Liver (tissue), 9 donors: ENCODE results near the gene LAMA5. TPM values are rescaled to one million over a fixed set of nuclear protein-coding genes. Genes with fewer than 3 reads are reported as not detected.

ENCODE experiments used
- DNase-seq: peaks from one replicate; pipeline ENCODE4 v3.0.0-alpha.2; 2017; ENCODE audit warnings: low spot score
- H3K27ac ChIP-seq, 2 donors: one replicate each; pipeline ENCODE4 v1.7.0; 2013; ENCODE audit warnings: inconsistent platforms in 2 of 2, low read length in 2 of 2, control low read depth in 1 of 2, low read depth in 1 of 2, mild to moderate bottlenecking in 1 of 2
- H3K27me3 ChIP-seq, 4 donors: one replicate each; pipeline versions ENCODE4 v1.6.1 to v1.7.0; 2013; ENCODE audit warnings: low read length in 3 of 4, inconsistent platforms in 1 of 4, mild to moderate bottlenecking in 1 of 4, moderate library complexity in 1 of 4; ENCODE audit not compliant: control insufficient read depth in 4 of 4, insufficient read depth in 4 of 4
- H3K36me3 ChIP-seq, 4 donors: one replicate each; pipeline versions ENCODE4 v1.6.1 to v1.7.0; 2013; ENCODE audit warnings: low read length in 3 of 4, mild to moderate bottlenecking in 3 of 4, low read depth in 1 of 4, moderate library complexity in 1 of 4; ENCODE audit not compliant: control insufficient read depth in 4 of 4, insufficient read depth in 3 of 4
- H3K4me1 ChIP-seq, 4 donors: one replicate each; pipeline versions ENCODE4 v1.6.1 to v1.7.0; 2013; ENCODE audit warnings: low read length in 3 of 4, mild to moderate bottlenecking in 3 of 4, moderate library complexity in 1 of 4; ENCODE audit not compliant: control insufficient read depth in 4 of 4, insufficient read depth in 4 of 4
- H3K4me3 ChIP-seq, 3 donors: one replicate each; pipeline versions ENCODE4 v1.6.1 to v1.7.0; 2013; ENCODE audit warnings: low read length in 3 of 3, control low read depth in 1 of 3, low read depth in 1 of 3, mild to moderate bottlenecking in 1 of 3
- H3K9ac ChIP-seq, 2 donors: one replicate each; pipeline ENCODE4 v1.7.0; 2013; ENCODE audit warnings: low read length in 2 of 2, mild to moderate bottlenecking in 2 of 2, moderate library complexity in 2 of 2, control low read depth in 1 of 2, low read depth in 1 of 2
- H3K9me3 ChIP-seq, 4 donors: one replicate each; pipeline versions ENCODE4 v1.6.1 to v1.7.0; 2013; ENCODE audit warnings: low read length in 3 of 4; ENCODE audit not compliant: control insufficient read depth in 4 of 4
- EGR1 ChIP-seq, 2 donors: IDR thresholded peaks; 2 replicates each; pipeline ENCODE4 v1.6.1; 2016 to 2018; ENCODE audit warnings: antibody characterized with exemption in 2 of 2, low read depth in 2 of 2
- FOXA1 ChIP-seq: IDR thresholded peaks from 2 replicates; pipeline ENCODE4 v1.6.1; 2016; ENCODE audit warnings: antibody characterized with exemption
- FOXA2 ChIP-seq: IDR thresholded peaks from 2 replicates; pipeline ENCODE4 v1.6.1; 2016; ENCODE audit warnings: antibody characterized with exemption
- GABPA ChIP-seq, 2 donors: IDR thresholded peaks in 1 of 2; conservative IDR thresholded peaks in 1 of 2; 2 replicates each; pipeline ENCODE4 v1.6.1; 2016; ENCODE audit warnings: antibody characterized with exemption in 2 of 2, mild to moderate bottlenecking in 1 of 2, moderate library complexity in 1 of 2
- HNF4A ChIP-seq, 2 donors: conservative IDR thresholded peaks; 2 replicates each; pipeline ENCODE4 v1.6.1; 2016; ENCODE audit warnings: antibody characterized with exemption in 2 of 2, mild to moderate bottlenecking in 2 of 2
- HNF4G ChIP-seq: IDR thresholded peaks from 2 replicates; pipeline ENCODE4 v1.6.1; 2016; ENCODE audit warnings: antibody characterized with exemption
- JUND ChIP-seq, 2 donors: IDR thresholded peaks; 2 replicates each; pipeline ENCODE4 v1.6.1; 2016; ENCODE audit warnings: antibody characterized with exemption in 2 of 2
- NR2F2 ChIP-seq: IDR thresholded peaks from 2 replicates; pipeline ENCODE4 v1.6.1; 2016; ENCODE audit warnings: antibody characterized with exemption
- RAD21 ChIP-seq, 2 donors: IDR thresholded peaks; 2 replicates each; pipeline ENCODE4 v1.6.1; 2016; ENCODE audit warnings: antibody characterized with exemption in 2 of 2, mild to moderate bottlenecking in 2 of 2
- RXRA ChIP-seq, 2 donors: IDR thresholded peaks; 2 replicates each; pipeline ENCODE4 v1.6.1; 2017 to 2018; ENCODE audit warnings: antibody characterized with exemption in 2 of 2, mild to moderate bottlenecking in 1 of 2
- SP1 ChIP-seq: IDR thresholded peaks from 2 replicates; pipeline ENCODE4 v1.6.1; 2018; ENCODE audit warnings: antibody characterized with exemption, mild to moderate bottlenecking
- TAF1 ChIP-seq: conservative IDR thresholded peaks from 2 replicates; pipeline ENCODE4 v1.6.1; 2016; ENCODE audit warnings: antibody characterized with exemption, mild to moderate bottlenecking
- WGBS: extraction: QIAGEN DNeasy Blood & Tissue Kit; methylation state at CpG from one replicate; pipeline ENCODE4 v1.1.7; 2013; 5-methylcytosine and 5-hydroxymethylcytosine counted together
- polyA plus RNA-seq, 2 donors: library from polyadenylated mRNA; stranded (reverse) in 1 of 2; unstranded in 1 of 2; fragments of 200-250 nt in 1 of 2; fragments of >200 nt in 1 of 2; fragmentation: Nextera tagmentation in 1 of 2; extraction: Ambion mirVana in 1 of 2; gene quantifications; one replicate each; pipeline versions ENCODE4 v1.2.1 to v1.2.3, GENCODE V29; 2013 to 2015
- total RNA-seq, 2 donors: library from RNA; depleted of rRNA; stranded (reverse); fragments of >200 nt; gene quantifications; one replicate each; pipeline ENCODE4 v1.2.3, GENCODE V29; 2014
- TF ChIP-seq, protein P1 (sequence below): IDR thresholded peaks from 2 replicates; pipeline ENCODE4 v1.6.1; 2016; ENCODE audit warnings: antibody characterized with exemption
- TF ChIP-seq, protein P2 (sequence below): fragments of 150-350 bp; IDR thresholded peaks from 2 replicates; pipeline ENCODE4 v1.5.1; 2017; ENCODE audit warnings: improper control_type of control experiment, low read depth, low read length; ENCODE audit not compliant: missing input control
- TF ChIP-seq, protein P3 (sequence below): IDR thresholded peaks from 2 replicates; pipeline ENCODE4 v1.6.1; 2016; ENCODE audit warnings: antibody characterized with exemption
- donor health status: healthy.
- donor health status: healthy.
- donor health status: healthy.
- donor health status: healthy.
- donor health status: healthy.

The LAMA5 gene
- total and polyA plus RNA-seq, 4 donors, result 3.6 to 40.2 (median 13.7) TPM

DNA sequence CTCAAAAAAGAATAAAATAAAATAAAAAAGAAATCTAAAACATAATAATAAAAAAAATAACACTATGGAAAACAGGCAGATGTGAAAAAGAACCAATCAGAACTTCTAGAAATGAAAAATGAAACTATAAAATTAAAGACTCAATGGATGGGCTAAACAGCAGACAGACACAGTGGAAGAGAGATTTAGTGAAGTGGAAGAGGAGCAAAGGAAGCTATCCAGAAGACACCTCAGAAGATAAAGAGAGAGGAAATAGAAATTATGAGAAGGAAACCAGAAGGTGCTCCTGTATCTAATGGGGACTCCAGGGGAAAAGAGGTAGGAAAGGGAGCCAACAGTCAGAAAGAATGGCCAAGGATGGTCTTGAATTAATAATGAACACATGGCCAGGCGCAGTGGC is 18.5 kb downstream of the LAMA5 start:
- WGBS, result 94% methylated on average over 1 of the region's 1 CpG
- TF ChIP-seq HNF4G (no peak), TAF1 (no peak), NR2F2 (no peak), SP1 (no peak)
- Histone ChIP-seq H3K36me3 (peaks cover 0 to 20% (median 7%) of the 10 kb centered on the region in 4 donors), H3K4me3 (no peak overlapping the region), H3K4me1 (peaks cover 5 to 16% (median 11%) of the 10 kb centered on the region in 4 donors), H3K9ac (no peak overlapping the region), H3K27me3 (no peaks in the 10 kb centered on the region), H3K9me3 (no peaks in the 10 kb centered on the region), H3K27ac (no peak overlapping the region)
- no peak for DNase-seq

DNA sequence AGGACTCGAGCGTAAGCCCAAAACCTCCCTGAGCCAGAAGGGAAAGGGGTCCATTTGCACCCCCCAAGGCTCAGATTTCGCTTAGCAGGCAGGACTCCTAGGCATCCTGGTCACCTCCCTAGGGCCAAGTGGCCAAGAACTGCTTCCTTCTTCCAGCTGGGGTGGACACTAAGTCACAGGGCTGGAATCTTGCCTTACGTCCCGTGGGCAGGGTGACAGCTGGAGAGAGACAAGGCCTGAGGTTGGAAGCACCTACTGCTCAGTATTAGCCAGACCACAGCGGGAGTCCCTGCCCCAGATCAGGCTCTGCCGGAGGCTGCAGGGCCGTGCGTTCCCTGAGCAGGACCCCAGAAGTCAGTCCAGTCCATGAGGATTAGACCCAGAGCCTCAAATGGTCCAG is 19.7 kb downstream of the LAMA5 start:
- Histone ChIP-seq H3K9ac (no peak overlapping the region), H3K27ac (no peak overlapping the region), H3K27me3 (no peaks in the 10 kb centered on the region), H3K9me3 (no peaks in the 10 kb centered on the region), H3K4me1 (peaks cover 3 to 11% (median 6%) of the 10 kb centered on the region in 4 donors), H3K36me3 (peaks cover 0 to 20% (median 7%) of the 10 kb centered on the region in 4 donors), H3K4me3 (no peak overlapping the region)
- TF ChIP-seq, protein P1, sequence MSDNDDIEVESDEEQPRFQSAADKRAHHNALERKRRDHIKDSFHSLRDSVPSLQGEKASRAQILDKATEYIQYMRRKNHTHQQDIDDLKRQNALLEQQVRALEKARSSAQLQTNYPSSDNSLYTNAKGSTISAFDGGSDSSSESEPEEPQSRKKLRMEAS, result no peak
- TF ChIP-seq RAD21 (IDR thresholded peaks at IDR 0.05) (no peak), TAF1 (no peak), SP1 (no peak), JUND (IDR thresholded peaks at IDR 0.05) (no peak), EGR1 (IDR thresholded peaks at IDR 0.05; ENCODE audit: low read depth in 2 of 2) (no peak)
- TF ChIP-seq, protein P2, sequence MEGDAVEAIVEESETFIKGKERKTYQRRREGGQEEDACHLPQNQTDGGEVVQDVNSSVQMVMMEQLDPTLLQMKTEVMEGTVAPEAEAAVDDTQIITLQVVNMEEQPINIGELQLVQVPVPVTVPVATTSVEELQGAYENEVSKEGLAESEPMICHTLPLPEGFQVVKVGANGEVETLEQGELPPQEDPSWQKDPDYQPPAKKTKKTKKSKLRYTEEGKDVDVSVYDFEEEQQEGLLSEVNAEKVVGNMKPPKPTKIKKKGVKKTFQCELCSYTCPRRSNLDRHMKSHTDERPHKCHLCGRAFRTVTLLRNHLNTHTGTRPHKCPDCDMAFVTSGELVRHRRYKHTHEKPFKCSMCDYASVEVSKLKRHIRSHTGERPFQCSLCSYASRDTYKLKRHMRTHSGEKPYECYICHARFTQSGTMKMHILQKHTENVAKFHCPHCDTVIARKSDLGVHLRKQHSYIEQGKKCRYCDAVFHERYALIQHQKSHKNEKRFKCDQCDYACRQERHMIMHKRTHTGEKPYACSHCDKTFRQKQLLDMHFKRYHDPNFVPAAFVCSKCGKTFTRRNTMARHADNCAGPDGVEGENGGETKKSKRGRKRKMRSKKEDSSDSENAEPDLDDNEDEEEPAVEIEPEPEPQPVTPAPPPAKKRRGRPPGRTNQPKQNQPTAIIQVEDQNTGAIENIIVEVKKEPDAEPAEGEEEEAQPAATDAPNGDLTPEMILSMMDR, result no peak
- DNase-seq, result no peak
- 89% methylated on average over 9 of the region's 9 CpGs for WGBS

DNA sequence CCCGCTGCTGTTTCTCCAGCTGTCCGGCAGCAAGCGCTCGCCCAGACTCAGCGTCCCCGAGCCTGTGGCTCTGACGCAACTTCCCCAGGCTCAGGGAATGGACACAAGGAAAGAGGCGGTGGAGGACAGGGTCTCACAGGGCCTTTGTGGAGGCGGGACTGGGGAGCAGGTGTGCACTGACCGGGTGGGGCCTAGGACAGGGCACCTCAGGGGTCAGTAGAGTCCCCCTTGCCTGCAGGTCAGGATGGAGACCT is 20.0 kb downstream of the LAMA5 start:
- H3K27ac ChIP-seq, result no peak overlapping the region
- WGBS, result 96% methylated on average over 10 of the region's 10 CpGs
- H3K27me3 ChIP-seq, result no peaks in the 10 kb centered on the region
- TF ChIP-seq JUND (IDR thresholded peaks at IDR 0.05) (no peak), FOXA2 (no peak), NR2F2 (no peak)
- TF ChIP-seq, protein P1, result no peak
- TF ChIP-seq, protein P3, sequence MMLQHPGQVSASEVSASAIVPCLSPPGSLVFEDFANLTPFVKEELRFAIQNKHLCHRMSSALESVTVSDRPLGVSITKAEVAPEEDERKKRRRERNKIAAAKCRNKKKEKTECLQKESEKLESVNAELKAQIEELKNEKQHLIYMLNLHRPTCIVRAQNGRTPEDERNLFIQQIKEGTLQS, result no peak
- no peak for DNase-seq
- H3K36me3 ChIP-seq, result peaks cover 0 to 20% (median 7%) of the 10 kb centered on the region in 4 donors
- peaks cover 0 to 7% (median 4%) of the 10 kb centered on the region in 4 donors for H3K4me1 ChIP-seq
- no peaks in the 10 kb centered on the region for H3K9me3 ChIP-seq
- H3K4me3 ChIP-seq, result no peak overlapping the region
- H3K9ac ChIP-seq, result no peak overlapping the region

DNA sequence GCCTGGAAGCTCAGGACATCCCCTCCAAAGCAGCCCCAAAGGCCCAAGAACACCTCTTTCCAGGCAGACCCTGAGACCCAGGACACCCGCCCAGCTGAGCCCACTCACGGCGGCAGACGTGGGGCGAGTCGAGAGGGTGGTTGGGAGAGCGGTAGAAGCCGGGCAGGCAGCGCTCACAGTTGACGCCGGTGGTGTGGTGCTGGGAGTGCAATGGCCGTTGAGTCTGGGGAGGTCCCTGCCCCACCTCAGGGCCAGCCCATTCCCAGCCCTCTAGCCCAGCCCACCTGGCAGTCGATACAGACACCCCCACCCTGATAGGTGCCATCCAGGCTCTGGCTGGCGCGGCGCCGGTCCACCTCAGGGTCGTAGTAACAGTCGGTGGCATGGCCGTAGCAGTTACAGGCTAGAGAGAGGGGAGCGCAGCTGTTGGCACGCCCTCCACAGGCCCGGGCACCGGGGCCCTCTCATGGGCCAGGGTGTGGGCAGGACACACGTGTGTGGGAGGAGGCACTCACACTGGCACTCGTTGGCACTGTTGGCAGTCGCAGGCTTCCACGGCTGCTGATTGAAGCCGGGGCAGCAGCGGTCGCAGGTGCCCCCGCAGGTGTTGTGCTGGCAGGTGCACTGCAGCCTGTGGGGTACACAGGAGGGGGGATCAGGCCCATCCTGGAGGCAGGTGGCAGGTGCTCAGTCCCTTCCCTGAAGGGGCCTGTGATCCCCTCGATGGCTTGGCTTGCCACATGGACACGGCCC is 20.5 kb downstream of the LAMA5 start:
- peaks cover 0 to 20% (median 6%) of the 10 kb centered on the region in 4 donors for H3K36me3 ChIP-seq
- no peak for DNase-seq
- peaks cover 0 to 7% (median 4%) of the 10 kb centered on the region in 4 donors for H3K4me1 ChIP-seq
- WGBS, result 94% methylated on average over 34 of the region's 34 CpGs
- no peak overlapping the region for H3K27ac ChIP-seq
- no peaks in the 10 kb centered on the region for H3K9me3 ChIP-seq
- H3K4me3 ChIP-seq, result no peak overlapping the region
- no peak overlapping the region for H3K9ac ChIP-seq
- no peaks in the 10 kb centered on the region for H3K27me3 ChIP-seq
- no peak for TF ChIP-seq JUND (IDR thresholded peaks at IDR 0.05)
- no peak for TF ChIP-seq GABPA (IDR thresholded peaks at IDR 0.05 in 1 of 2, conservative IDR thresholded peaks at IDR 0.05 in 1 of 2)
- TF ChIP-seq, protein P2, result no peak
- no peak for TF ChIP-seq RXRA (IDR thresholded peaks at IDR 0.05)
- TF ChIP-seq, protein P1, result no peak
- no peak for TF ChIP-seq NR2F2
- TF ChIP-seq SP1, result no peak
- no peak for TF ChIP-seq EGR1 (IDR thresholded peaks at IDR 0.05; ENCODE audit: low read depth in 2 of 2)
- TF ChIP-seq HNF4A (conservative IDR thresholded peaks at IDR 0.05), result no peak
- TF ChIP-seq FOXA1, result no peak
- TF ChIP-seq, protein P3, result no peak
- TF ChIP-seq HNF4G, result no peak
